ENCODE measurements around the gene UTP18.

DNA sequence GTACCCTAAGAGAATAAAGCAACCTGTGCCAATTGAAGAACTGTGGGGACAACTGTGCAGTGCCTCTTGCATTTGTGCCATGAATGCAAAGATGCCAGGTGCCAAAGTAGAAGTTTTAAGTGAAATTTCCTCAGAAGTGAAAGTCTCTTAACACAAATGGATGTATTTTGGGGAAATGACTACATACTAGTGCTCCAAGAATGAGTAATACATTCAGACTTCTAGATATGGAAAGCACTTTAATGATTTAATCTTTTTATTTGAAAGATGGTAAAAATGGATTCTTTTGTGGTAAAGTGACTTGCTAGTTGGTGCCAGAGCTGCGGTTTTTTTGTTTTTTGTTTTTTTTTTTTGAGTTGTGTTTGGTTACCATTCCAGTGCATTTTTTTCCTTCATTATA lies 15.0 kb downstream of the UTP18 start:
- no peak for TF ChIP-seq EP300 (IDR thresholded peaks at IDR 0.05; ENCODE audit: borderline replicate concordance)
- TF ChIP-seq YY1 (IDR thresholded peaks at IDR 0.05; ENCODE audit: low read depth) = no peak
- TF ChIP-seq TEAD4 (IDR thresholded peaks at IDR 0.05) = no peak
- TF ChIP-seq, protein P1, sequence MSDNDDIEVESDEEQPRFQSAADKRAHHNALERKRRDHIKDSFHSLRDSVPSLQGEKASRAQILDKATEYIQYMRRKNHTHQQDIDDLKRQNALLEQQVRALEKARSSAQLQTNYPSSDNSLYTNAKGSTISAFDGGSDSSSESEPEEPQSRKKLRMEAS (IDR thresholded peaks at IDR 0.05) = no peak
- no peak for TF ChIP-seq ZBTB7A (IDR thresholded peaks at IDR 0.05; ENCODE audit: low read depth)
- no peak for TF ChIP-seq USF1 (IDR thresholded peaks at IDR 0.05)
- no peak for TF ChIP-seq TAF1 (IDR thresholded peaks at IDR 0.05; ENCODE audit: low read depth)
- no peak for TF ChIP-seq RAD21 (IDR thresholded peaks at IDR 0.05; ENCODE audit: low read depth)
- no peak for TF ChIP-seq FOXM1 (IDR thresholded peaks at IDR 0.05; ENCODE audit: borderline replicate concordance, low read depth)
- no peak for TF ChIP-seq CEBPB (IDR thresholded peaks at IDR 0.05)
